Thymus (tissue), 11 donors: ENCODE results near the gene USP24. TPM values are rescaled to one million over a fixed set of nuclear protein-coding genes. Genes with fewer than 3 reads are reported as not detected.

Experiments used
- DNase-seq, 9 donors: peaks; one replicate each; pipeline ENCODE4 v3.0.0-alpha.2; 2013; ENCODE audit warnings: low spot score in 9 of 9, low read depth in 6 of 9, missing footprints in 1 of 9
- H3K27ac ChIP-seq, 2 donors: one replicate each; pipeline ENCODE4 v1.5.1; 2013; ENCODE audit warnings: control low read depth in 1 of 2, low read depth in 1 of 2, low read length in 1 of 2, mild to moderate bottlenecking in 1 of 2, moderate library complexity in 1 of 2
- H3K27me3 ChIP-seq, 2 donors: one replicate each; pipeline ENCODE4 v1.5.1; 2013; ENCODE audit warnings: low read length in 1 of 2; ENCODE audit not compliant: control insufficient read depth in 2 of 2, insufficient read depth in 1 of 2
- H3K36me3 ChIP-seq, 2 donors: one replicate each; pipeline ENCODE4 v1.5.1; 2013; ENCODE audit warnings: low read length in 1 of 2, mild to moderate bottlenecking in 1 of 2, moderate library complexity in 1 of 2; ENCODE audit not compliant: control insufficient read depth in 2 of 2, insufficient read depth in 2 of 2
- H3K4me1 ChIP-seq, 2 donors: one replicate each; pipeline ENCODE4 v1.5.1; 2013; ENCODE audit warnings: low read length in 2 of 2; ENCODE audit not compliant: control insufficient read depth in 2 of 2, insufficient read depth in 2 of 2
- H3K4me3 ChIP-seq, 2 donors: one replicate each; pipeline ENCODE4 v1.5.1; 2013; ENCODE audit warnings: low read length in 2 of 2, control low read depth in 1 of 2, mild to moderate bottlenecking in 1 of 2
- H3K9me3 ChIP-seq, 2 donors: one replicate each; pipeline ENCODE4 v1.5.1; 2013; ENCODE audit warnings: low read length in 1 of 2, mild to moderate bottlenecking in 1 of 2; ENCODE audit not compliant: control insufficient read depth in 2 of 2, insufficient read depth in 1 of 2
- WGBS: extraction: QIAGEN DNeasy Blood & Tissue Kit; methylation state at CpG from one replicate; pipeline ENCODE4 v1.1.7; 2013; 5-methylcytosine and 5-hydroxymethylcytosine counted together
- polyA plus RNA-seq: library from polyadenylated mRNA; stranded (reverse); fragments of 200-250 nt; gene quantifications from one replicate; pipeline ENCODE4 v1.2.3, GENCODE V29; 2013
- total RNA-seq: library from RNA; stranded (reverse); fragments of 120-200 nt; gene quantifications from one replicate; pipeline ENCODE4 v1.2.4, GENCODE V29; 2013
- donor health status: healthy.

USP24 gene
- total and polyA plus RNA-seq, 2 donors = 17.7 to 34.4 TPM

DNA sequence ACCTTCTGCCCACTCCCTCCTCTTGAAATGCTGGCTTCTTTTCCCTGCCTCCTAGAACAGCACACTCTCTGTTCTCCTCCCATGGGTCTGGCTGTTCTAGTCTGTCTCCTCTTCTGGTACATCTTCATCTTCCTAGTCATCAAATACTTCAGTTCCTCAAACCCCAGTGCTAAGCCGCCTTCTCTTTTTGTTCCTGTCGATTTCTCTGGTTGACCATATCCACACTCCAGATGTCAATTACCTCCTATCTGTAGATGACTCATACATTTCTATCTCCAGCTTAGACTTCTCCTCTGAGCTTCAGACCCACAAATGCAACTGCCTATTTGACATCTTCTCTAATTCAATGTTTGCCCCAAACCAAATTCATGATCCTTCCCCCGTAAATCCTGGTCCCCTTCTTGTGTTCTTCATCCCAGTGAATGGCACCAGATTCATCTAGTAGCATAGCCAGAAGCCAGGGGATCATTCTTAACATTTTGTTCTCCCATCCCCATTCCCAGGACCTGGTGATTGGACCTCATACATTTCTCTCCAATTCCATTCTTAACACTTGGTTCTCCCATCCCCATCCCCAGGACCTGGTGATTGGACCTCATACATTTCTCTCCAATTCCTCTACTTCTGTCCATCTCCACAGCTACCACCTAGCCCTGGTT is 35.9 kb downstream of the USP24 start:
- no peaks in the 10 kb centered on the region for H3K27me3 ChIP-seq
- no peak overlapping the region for H3K4me3 ChIP-seq
- H3K36me3 ChIP-seq = peaks cover 5 to 17% of the 10 kb centered on the region in 2 donors
- DNase-seq = no peak
- no peak overlapping the region for H3K27ac ChIP-seq
- H3K9me3 ChIP-seq = peaks cover 0 to 4% of the 10 kb centered on the region in 2 donors
- WGBS = 85% methylated on average over 3 of the region's 3 CpGs
- peaks cover 0 to 2% of the 10 kb centered on the region in 2 donors for H3K4me1 ChIP-seq

DNA sequence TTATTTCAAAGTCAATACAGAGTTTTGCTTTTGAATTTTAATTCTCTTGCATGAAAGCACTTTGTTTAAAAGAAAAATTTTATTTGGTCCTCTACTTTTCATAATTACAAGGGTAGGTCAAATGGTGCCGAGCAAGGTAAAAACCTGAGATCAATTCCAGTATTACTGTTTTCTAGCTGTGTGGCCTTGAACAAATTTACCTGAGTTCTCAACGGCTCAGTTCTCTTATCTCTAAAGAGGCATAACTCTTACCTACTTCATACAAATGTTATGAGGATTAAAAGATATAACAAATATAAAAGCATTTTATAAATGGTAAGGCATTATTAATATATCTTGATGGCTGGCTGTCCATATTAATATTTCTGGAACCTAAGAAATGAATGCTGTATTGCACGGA is 42.5 kb downstream of the USP24 start:
- H3K36me3 ChIP-seq = peaks cover 19 to 47% of the 10 kb centered on the region in 2 donors
- 98% methylated on average over 3 of the region's 3 CpGs for WGBS

GRCh38 chr1:55172272-55172671 is 42.9 kb downstream of the USP24 start:
- peaks cover 22 to 49% of the 10 kb centered on the region in 2 donors for H3K36me3 ChIP-seq
- DNase-seq = no peak
- 96% methylated on average over 2 of the region's 2 CpGs for WGBS
- H3K9me3 ChIP-seq = no peaks in the 10 kb centered on the region
- H3K4me1 ChIP-seq = no peaks in the 10 kb centered on the region
- H3K4me3 ChIP-seq = no peak overlapping the region
- H3K27ac ChIP-seq = no peak overlapping the region
- no peaks in the 10 kb centered on the region for H3K27me3 ChIP-seq

More for the DNA sequence above, 42.5 kb downstream of the USP24 start:
- Histone ChIP-seq H3K4me1 (no peaks in the 10 kb centered on the region), H3K27me3 (no peaks in the 10 kb centered on the region), H3K27ac (no peak overlapping the region), H3K9me3 (no peaks in the 10 kb centered on the region), H3K4me3 (no peak overlapping the region)
- DNase-seq = no peak

DNA sequence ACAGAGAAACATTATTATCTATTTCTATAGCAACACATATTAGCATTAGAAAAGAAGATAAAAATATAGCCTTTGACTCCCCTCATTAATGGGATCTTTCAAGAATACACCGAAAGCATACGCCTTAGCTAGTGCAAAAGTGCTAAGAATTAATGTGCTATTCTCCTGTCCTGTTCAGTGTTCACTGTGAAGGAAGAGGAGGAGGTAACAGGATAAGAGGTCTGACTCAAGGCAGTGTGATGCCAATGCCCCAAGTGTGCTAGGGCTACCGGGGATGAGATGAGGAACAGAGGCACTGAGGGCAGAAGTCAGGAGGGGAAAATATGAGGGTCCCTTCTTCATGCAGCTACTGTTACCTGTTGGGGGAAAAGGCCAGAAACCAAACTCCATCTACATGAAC is 43.5 kb downstream of the USP24 start:
- WGBS = 96% methylated on average over 3 of the region's 3 CpGs
- H3K9me3 ChIP-seq = no peaks in the 10 kb centered on the region
- no peak for DNase-seq
- no peak overlapping the region for H3K27ac ChIP-seq
- H3K4me1 ChIP-seq = no peaks in the 10 kb centered on the region
- no peaks in the 10 kb centered on the region for H3K27me3 ChIP-seq
- H3K4me3 ChIP-seq = no peak overlapping the region
- H3K36me3 ChIP-seq = peaks cover 22 to 49% of the 10 kb centered on the region in 2 donors

DNA sequence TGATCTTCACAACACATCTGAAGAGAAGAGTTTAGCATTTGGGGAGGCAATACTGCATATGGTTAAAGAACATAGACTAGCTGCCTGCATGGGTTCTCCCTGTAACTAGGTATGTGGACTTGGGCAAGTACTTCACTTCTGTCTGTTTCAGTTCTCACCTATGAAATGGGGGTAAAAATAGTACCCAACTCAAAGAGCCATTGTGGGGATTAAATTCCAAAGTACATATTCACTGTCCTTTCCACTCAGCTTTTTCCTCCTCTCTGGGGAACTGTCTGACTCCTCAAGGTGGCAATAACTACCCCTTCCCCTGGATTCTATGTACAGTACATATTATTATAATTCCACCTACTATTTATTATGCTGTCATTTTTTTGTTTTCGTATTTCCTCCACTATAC is 44.7 kb downstream of the USP24 start:
- Histone ChIP-seq H3K27ac (no peak overlapping the region), H3K9me3 (no peaks in the 10 kb centered on the region), H3K4me1 (no peaks in the 10 kb centered on the region), H3K36me3 (peaks cover 21 to 48% of the 10 kb centered on the region in 2 donors), H3K4me3 (no peak overlapping the region), H3K27me3 (no peaks in the 10 kb centered on the region)
- DNase-seq = no peak
- WGBS = 100% methylated on average over 1 of the region's 1 CpG

GRCh38 chr1:55169126-55169525 is 46.0 kb downstream of the USP24 start:
- H3K4me1 ChIP-seq = no peaks in the 10 kb centered on the region
- no peak for DNase-seq
- H3K27me3 ChIP-seq = no peaks in the 10 kb centered on the region
- peaks cover 18 to 50% of the 10 kb centered on the region in 2 donors for H3K36me3 ChIP-seq
- 100% methylated on average over 1 of the region's 1 CpG for WGBS
- H3K4me3 ChIP-seq = no peak overlapping the region
- no peaks in the 10 kb centered on the region for H3K9me3 ChIP-seq
- H3K27ac ChIP-seq = no peak overlapping the region

DNA sequence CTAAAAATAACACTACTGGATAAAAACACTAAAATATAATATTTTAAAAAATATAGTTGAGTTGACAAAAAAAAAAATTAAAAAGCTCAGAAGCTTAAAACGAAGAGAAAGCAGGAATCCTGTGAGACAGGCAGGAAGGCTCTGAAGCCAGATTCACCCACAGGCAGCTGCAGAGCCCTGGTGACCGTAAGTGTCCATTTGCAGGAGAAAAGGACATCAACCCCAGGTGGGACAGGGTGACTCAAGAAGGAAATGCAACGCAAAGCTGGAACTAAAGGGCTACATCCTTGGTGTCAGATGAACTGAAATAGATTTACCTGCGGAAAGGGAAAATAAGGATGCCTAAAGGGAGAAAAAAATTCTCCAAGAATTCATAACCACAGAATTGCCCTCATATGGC is 46.8 kb downstream of the USP24 start:
- Histone ChIP-seq H3K27ac (no peak overlapping the region), H3K27me3 (no peaks in the 10 kb centered on the region), H3K9me3 (no peaks in the 10 kb centered on the region), H3K4me3 (no peak overlapping the region), H3K36me3 (peaks cover 18 to 52% of the 10 kb centered on the region in 2 donors), H3K4me1 (no peaks in the 10 kb centered on the region)
- WGBS = 98% methylated on average over 4 of the region's 4 CpGs
- no peak for DNase-seq

GRCh38 chr1:55167224-55167871 is 47.8 kb downstream of the USP24 start:
- Histone ChIP-seq H3K4me1 (no peaks in the 10 kb centered on the region), H3K27ac (no peak overlapping the region), H3K9me3 (no peaks in the 10 kb centered on the region), H3K36me3 (peaks cover 18 to 52% of the 10 kb centered on the region in 2 donors), H3K27me3 (no peaks in the 10 kb centered on the region), H3K4me3 (no peak overlapping the region)
- whole genome bisulfite sequencing = 99% methylated on average over 6 of the region's 6 CpGs
- no peak for DNase-seq

DNA sequence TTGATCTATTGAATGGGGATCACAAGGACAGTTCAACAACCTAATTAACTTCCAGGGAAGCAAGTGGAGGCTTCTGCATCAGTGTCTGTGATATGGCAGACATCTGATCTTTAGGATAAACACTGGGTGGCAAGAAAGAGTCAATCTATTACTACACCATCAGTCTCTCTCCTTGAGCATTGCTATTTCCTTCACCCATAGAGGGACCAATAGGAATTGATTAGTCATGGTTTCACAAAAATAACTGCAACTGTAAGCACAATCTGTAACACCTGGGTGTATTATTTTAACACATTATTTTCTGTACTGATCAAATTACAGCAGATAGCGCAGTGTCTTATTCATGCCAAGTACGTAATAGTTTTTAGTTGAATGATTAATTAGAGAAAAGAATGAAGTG is 50.3 kb downstream of the USP24 start:
- no peak overlapping the region for H3K27ac ChIP-seq
- H3K36me3 ChIP-seq = peaks cover 11 to 43% of the 10 kb centered on the region in 2 donors
- DNase-seq = no peak
- H3K4me3 ChIP-seq = no peak overlapping the region
- no peaks in the 10 kb centered on the region for H3K9me3 ChIP-seq
- 95% methylated on average over 2 of the region's 2 CpGs for WGBS
- no peaks in the 10 kb centered on the region for H3K27me3 ChIP-seq
- H3K4me1 ChIP-seq = no peaks in the 10 kb centered on the region
